ENCODE data around the gene SGIP1.

The SGIP1 gene

GRCh38 chr1:66767626-66768025, 233.7 kb downstream of the SGIP1 start:
- H3K36me3 ChIP-seq = no peaks in the 10 kb centered on the region
- no peaks in the 10 kb centered on the region for H3K9me3 ChIP-seq
- H3K4me3 ChIP-seq (ENCODE audit: low read depth, low read length) = no peak overlapping the region
- DNase-seq = no peak
- TF ChIP-seq, protein P1, sequence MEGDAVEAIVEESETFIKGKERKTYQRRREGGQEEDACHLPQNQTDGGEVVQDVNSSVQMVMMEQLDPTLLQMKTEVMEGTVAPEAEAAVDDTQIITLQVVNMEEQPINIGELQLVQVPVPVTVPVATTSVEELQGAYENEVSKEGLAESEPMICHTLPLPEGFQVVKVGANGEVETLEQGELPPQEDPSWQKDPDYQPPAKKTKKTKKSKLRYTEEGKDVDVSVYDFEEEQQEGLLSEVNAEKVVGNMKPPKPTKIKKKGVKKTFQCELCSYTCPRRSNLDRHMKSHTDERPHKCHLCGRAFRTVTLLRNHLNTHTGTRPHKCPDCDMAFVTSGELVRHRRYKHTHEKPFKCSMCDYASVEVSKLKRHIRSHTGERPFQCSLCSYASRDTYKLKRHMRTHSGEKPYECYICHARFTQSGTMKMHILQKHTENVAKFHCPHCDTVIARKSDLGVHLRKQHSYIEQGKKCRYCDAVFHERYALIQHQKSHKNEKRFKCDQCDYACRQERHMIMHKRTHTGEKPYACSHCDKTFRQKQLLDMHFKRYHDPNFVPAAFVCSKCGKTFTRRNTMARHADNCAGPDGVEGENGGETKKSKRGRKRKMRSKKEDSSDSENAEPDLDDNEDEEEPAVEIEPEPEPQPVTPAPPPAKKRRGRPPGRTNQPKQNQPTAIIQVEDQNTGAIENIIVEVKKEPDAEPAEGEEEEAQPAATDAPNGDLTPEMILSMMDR (IDR thresholded peaks at IDR 0.05; ENCODE audit: low read depth, low read length) = no peak
- no peaks in the 10 kb centered on the region for H3K4me1 ChIP-seq
- H3K27me3 ChIP-seq = no peaks in the 10 kb centered on the region

DNA sequence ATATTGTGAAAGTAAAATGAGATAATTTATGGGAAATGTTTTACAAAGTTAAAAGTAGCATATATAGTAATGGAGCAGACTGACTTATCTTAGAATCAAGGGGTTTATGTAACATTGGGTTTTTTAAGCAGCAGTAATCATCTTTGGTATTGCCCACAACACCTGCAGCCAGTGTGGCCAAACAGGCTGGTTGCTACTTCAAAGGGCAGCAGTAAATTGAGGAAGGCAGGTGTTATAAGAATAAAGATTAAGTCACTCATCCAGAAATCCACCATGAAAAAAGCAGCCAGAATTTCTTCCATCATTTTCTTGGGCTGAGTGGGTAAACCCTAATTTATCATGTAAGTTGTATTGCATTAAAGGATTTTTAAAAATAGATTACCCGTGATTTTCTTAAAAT, 235.0 kb downstream of the SGIP1 start:
- H3K4me3 ChIP-seq (ENCODE audit: low read depth, low read length) = no peak overlapping the region

DNA sequence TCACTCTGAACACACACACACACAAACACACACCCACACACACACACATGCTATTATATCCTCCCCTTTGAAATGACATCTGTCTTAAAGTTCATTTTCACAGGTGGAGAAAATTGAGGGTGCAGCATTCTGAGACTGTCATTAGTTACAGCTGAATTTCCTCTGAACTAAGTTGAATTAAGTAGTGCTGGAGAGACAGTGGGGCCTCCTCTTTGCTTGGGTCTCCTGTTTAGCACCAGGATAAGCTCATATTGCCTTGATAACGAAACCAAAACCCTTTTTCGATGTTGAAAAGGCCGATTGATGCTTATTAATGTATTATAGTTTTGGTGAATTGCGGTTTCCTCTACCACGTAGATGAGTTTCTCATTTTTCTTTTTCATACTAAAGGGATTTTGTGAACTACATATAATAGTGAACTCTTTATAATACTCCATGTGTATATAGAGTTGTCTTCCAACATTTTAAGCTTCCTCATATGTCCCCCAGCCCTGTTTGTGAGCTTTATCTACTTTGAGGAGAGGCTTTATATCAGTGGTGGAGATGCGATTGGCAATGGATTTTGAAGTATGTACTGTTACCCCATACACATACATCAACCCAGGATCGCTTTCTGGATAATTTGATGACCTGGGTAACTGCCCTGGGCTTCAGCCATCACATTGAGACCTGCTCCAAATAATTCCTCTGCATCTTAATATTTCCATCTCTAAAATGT, 235.7 kb downstream of the SGIP1 start:
- H3K36me3 ChIP-seq = no peaks in the 10 kb centered on the region

More for the DNA sequence above, 235.0 kb downstream of the SGIP1 start:
- no peaks in the 10 kb centered on the region for H3K36me3 ChIP-seq
- DNase-seq = no peak
- no peaks in the 10 kb centered on the region for H3K27me3 ChIP-seq
- no peaks in the 10 kb centered on the region for H3K4me1 ChIP-seq
- no peaks in the 10 kb centered on the region for H3K9me3 ChIP-seq
- TF ChIP-seq, protein P1 (IDR thresholded peaks at IDR 0.05; ENCODE audit: low read depth, low read length) = no peak

DNA sequence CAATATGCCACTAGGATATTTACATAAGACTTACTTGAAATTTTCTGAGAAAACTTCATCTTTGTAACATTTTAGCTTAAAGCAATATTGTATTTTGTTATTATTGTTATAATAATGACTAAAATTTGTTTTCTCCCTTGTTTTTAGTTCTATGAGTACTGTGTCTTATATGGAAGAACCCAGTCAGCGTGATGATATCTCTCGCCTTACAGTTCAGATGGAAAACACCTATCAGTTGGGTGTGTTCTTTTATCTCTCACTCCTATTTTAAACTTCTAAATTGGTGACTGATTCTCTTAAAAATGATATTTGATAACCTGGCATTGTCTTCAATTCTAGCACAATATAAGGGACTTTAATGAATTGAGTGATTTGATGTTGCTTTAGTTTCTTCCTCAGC, 236.3 kb downstream of the SGIP1 start:
- Histone ChIP-seq H3K4me1 (no peaks in the 10 kb centered on the region), H3K9me3 (no peaks in the 10 kb centered on the region), H3K27me3 (no peaks in the 10 kb centered on the region), H3K4me3 (ENCODE audit: low read depth, low read length) (no peak overlapping the region), H3K36me3 (no peaks in the 10 kb centered on the region)
- TF ChIP-seq, protein P1 (IDR thresholded peaks at IDR 0.05; ENCODE audit: low read depth, low read length) = no peak
- DNase-seq = no peak

More for the DNA sequence above, 235.7 kb downstream of the SGIP1 start:
- Histone ChIP-seq H3K4me1 (no peaks in the 10 kb centered on the region), H3K27me3 (no peaks in the 10 kb centered on the region), H3K4me3 (ENCODE audit: low read depth, low read length) (no peak overlapping the region), H3K9me3 (no peaks in the 10 kb centered on the region)
- DNase-seq = no peak
- TF ChIP-seq, protein P1 (IDR thresholded peaks at IDR 0.05; ENCODE audit: low read depth, low read length) = no peak

DNA sequence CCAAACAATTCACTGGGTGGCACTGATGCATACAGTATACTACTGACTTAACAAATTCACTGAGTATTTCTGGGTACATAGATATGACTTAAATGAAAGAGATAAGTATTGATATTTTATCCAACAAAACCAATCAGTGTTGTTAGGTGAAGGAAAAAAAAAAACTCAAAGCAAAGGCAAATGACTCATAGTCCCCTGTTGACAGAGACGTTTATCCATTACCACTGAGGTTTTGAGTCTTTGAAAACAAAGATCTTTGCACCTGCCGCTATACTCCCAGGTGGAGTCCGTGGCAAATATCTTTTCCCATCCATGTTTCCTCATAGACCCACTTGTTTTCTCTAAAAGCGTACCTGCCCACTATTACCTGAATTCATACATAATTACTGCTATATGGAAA, 236.7 kb downstream of the SGIP1 start:
- DNase-seq = no peak
- H3K9me3 ChIP-seq = no peaks in the 10 kb centered on the region
- no peaks in the 10 kb centered on the region for H3K4me1 ChIP-seq
- no peaks in the 10 kb centered on the region for H3K27me3 ChIP-seq
- H3K4me3 ChIP-seq (ENCODE audit: low read depth, low read length) = no peak overlapping the region
- no peaks in the 10 kb centered on the region for H3K36me3 ChIP-seq
- TF ChIP-seq, protein P1 (IDR thresholded peaks at IDR 0.05; ENCODE audit: low read depth, low read length) = no peak

GRCh38 chr1:66773227-66773626, 239.3 kb downstream of the SGIP1 start:
- DNase-seq = no peak
- Histone ChIP-seq H3K9me3 (no peaks in the 10 kb centered on the region), H3K4me3 (ENCODE audit: low read depth, low read length) (no peak overlapping the region), H3K36me3 (no peaks in the 10 kb centered on the region), H3K4me1 (no peaks in the 10 kb centered on the region), H3K27me3 (no peaks in the 10 kb centered on the region)
- TF ChIP-seq, protein P1 (IDR thresholded peaks at IDR 0.05; ENCODE audit: low read depth, low read length) = no peak
